ENCODE measurements around the gene HOXB3.

Gene HOXB3

DNA sequence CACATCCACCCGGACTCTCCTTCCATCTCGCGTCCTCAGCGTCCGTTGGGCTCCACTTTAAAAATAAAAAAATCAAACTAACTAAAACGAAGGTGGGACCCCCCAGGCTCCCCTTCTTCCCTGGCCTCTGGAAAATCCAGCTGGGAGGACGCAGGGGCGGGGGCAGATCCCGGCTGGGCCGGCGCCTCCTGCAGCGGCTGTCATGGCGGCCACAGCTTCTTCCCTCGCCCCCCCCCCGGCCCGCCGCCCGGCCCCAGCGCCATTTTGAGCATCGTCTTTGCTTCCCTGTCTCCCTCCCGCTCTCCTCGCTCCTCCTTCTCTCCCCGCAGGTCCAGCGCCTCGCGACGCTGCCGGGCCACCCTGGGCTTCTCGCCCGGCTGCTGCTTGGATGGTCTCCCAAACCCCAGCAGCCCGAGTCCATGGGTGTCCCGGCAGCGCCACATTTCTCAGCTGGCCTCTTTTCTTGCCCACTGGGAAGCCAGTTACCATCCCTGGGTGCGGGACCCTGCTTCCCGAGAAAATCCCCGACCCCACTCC is 48.4 kb downstream of the HOXB3 start:
- Histone ChIP-seq H3K18ac (ENCODE audit: low read length) (no peak overlapping the region), H3K4me1 (ENCODE audit: control insufficient read depth, low read depth, low read length) (peaks cover 1% of the 10 kb centered on the region), H4K8ac (ENCODE audit: low read depth, low read length) (no peak overlapping the region), H3K23ac (ENCODE audit: low read length) (no peak overlapping the region), H2BK15ac (replicated peaks; ENCODE audit: low read depth) (no peak overlapping the region), H3K36me3 (ENCODE audit: control insufficient read depth, insufficient read depth, low read length) (no peaks in the 10 kb centered on the region), H3K27me3 (ENCODE audit: insufficient read depth, low read length, poor library complexity) (peaks cover 53% of the 10 kb centered on the region), H4K5ac (ENCODE audit: low read length) (no peak overlapping the region), H3K56ac (ENCODE audit: low read length) (peak overlapping the region; percentile 74), H2BK120ac (ENCODE audit: low read depth, low read length) (no peak overlapping the region), H3K79me2 (ENCODE audit: control insufficient read depth, insufficient read depth, low read length) (no peaks in the 10 kb centered on the region), H3K4me3 (ENCODE audit: low read length) (peak overlapping the region; percentile 8), H3K79me1 (ENCODE audit: low read length) (no peaks in the 10 kb centered on the region), H3K27ac (ENCODE audit: low read depth, low read length) (no peak overlapping the region), H2AK5ac (ENCODE audit: low read length) (no peak overlapping the region), H3K4ac (ENCODE audit: low read depth, low read length) (no peak overlapping the region), H3K9ac (ENCODE audit: low read length) (peak overlapping the region; percentile 40), H3K4me2 (ENCODE audit: low read length) (peak overlapping the region; percentile 59), H2BK5ac (ENCODE audit: low read length) (no peak overlapping the region)
- no CpG with 5 or more reads among the region's 36 CpGs for WGBS (ENCODE audit: extremely low coverage, insufficient coverage, low lambda C conversion rate)
- no peak for DNase-seq

DNA sequence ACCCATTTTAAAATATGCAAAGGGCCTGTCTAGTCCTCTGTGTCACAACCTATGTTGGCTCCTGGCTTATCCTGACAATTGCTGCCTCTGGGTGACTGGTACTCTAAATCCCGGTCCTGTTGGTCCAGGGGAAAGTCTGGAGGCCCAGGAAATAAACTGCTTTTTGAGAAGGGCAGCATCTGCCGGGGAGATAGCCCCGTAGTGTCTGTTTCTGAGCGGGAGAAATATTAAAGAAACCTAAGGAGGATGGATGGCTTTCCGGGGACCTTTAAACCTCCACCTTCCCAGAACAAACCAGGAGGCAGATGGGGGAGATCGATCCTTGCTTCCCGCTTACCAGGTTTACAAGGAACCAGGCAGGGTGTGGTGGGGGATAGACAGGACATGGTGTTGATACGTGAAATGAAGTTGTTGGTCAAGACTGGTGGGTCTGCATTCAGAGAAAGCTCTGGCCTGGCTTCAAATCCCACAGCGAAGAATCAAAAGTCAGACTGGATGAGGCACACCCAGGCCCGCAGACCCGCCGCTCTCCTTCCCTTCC is 48.9 kb downstream of the HOXB3 start:
- Histone ChIP-seq H3K56ac (ENCODE audit: low read length) (peak overlapping the region; percentile 34), H3K18ac (ENCODE audit: low read length) (no peak overlapping the region), H3K4ac (ENCODE audit: low read depth, low read length) (no peak overlapping the region), H3K4me1 (ENCODE audit: control insufficient read depth, low read depth, low read length) (no peaks in the 10 kb centered on the region), H3K4me3 (ENCODE audit: low read length) (no peak overlapping the region), H3K79me1 (ENCODE audit: low read length) (no peaks in the 10 kb centered on the region), H3K27ac (ENCODE audit: low read depth, low read length) (no peak overlapping the region), H3K36me3 (ENCODE audit: control insufficient read depth, insufficient read depth, low read length) (no peaks in the 10 kb centered on the region), H2BK120ac (ENCODE audit: low read depth, low read length) (no peak overlapping the region), H2AK5ac (ENCODE audit: low read length) (no peak overlapping the region), H3K23ac (ENCODE audit: low read length) (no peak overlapping the region), H4K8ac (ENCODE audit: low read depth, low read length) (no peak overlapping the region), H3K4me2 (ENCODE audit: low read length) (peak overlapping the region; percentile 46), H3K79me2 (ENCODE audit: control insufficient read depth, insufficient read depth, low read length) (no peaks in the 10 kb centered on the region), H4K5ac (ENCODE audit: low read length) (no peak overlapping the region), H2BK15ac (replicated peaks; ENCODE audit: low read depth) (no peak overlapping the region), H3K27me3 (ENCODE audit: insufficient read depth, low read length, poor library complexity) (peaks cover 51% of the 10 kb centered on the region), H3K9ac (ENCODE audit: low read length) (peak overlapping the region; percentile 32), H2BK5ac (ENCODE audit: low read length) (no peak overlapping the region)
- WGBS (ENCODE audit: extremely low coverage, insufficient coverage, low lambda C conversion rate): no CpG with 5 or more reads among the region's 12 CpGs
- DNase-seq: no peak

DNA sequence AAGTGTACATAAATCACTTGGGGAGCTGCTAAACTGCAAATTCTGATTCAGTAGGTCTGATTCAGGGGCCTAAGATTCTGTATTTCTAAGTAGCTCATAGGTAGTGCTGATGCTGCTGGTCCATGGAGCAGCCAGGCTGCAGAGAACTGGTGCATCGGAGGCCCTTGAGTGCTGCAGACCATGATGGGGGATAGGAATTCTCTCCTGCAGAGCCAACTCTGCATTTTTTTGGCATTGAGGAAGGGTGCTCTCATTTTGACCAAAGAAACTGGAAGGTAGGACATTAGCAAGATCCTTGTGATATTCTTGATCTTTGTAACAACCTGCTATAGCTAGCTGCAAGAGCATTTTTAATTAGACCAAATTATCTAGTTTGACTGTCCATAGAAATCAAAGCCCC is 49.8 kb downstream of the HOXB3 start:
- no peak overlapping the region for H3K4ac ChIP-seq (ENCODE audit: low read depth, low read length)
- peaks cover 43% of the 10 kb centered on the region for H3K27me3 ChIP-seq (ENCODE audit: insufficient read depth, low read length, poor library complexity)
- no peaks in the 10 kb centered on the region for H3K4me1 ChIP-seq (ENCODE audit: control insufficient read depth, low read depth, low read length)
- H3K79me1 ChIP-seq (ENCODE audit: low read length): no peaks in the 10 kb centered on the region
- no peak overlapping the region for H2BK120ac ChIP-seq (ENCODE audit: low read depth, low read length)
- H3K27ac ChIP-seq (ENCODE audit: low read depth, low read length): no peak overlapping the region
- no peak overlapping the region for H3K18ac ChIP-seq (ENCODE audit: low read length)
- no peak overlapping the region for H2BK5ac ChIP-seq (ENCODE audit: low read length)
- no peak overlapping the region for H2BK15ac ChIP-seq (replicated peaks; ENCODE audit: low read depth)
- H2AK5ac ChIP-seq (ENCODE audit: low read length): no peak overlapping the region
- no peak overlapping the region for H3K4me3 ChIP-seq (ENCODE audit: low read length)
- DNase-seq: no peak
- H3K56ac ChIP-seq (ENCODE audit: low read length): no peak overlapping the region
- H4K8ac ChIP-seq (ENCODE audit: low read depth, low read length): no peak overlapping the region
- no peaks in the 10 kb centered on the region for H3K36me3 ChIP-seq (ENCODE audit: control insufficient read depth, insufficient read depth, low read length)
- H3K4me2 ChIP-seq (ENCODE audit: low read length): no peak overlapping the region
- WGBS (ENCODE audit: extremely low coverage, insufficient coverage, low lambda C conversion rate): no CpG with 5 or more reads among the region's 1 CpG
- no peak overlapping the region for H3K23ac ChIP-seq (ENCODE audit: low read length)
- H3K79me2 ChIP-seq (ENCODE audit: control insufficient read depth, insufficient read depth, low read length): no peaks in the 10 kb centered on the region
- H3K9ac ChIP-seq (ENCODE audit: low read length): no peak overlapping the region
- no peak overlapping the region for H4K5ac ChIP-seq (ENCODE audit: low read length)

DNA sequence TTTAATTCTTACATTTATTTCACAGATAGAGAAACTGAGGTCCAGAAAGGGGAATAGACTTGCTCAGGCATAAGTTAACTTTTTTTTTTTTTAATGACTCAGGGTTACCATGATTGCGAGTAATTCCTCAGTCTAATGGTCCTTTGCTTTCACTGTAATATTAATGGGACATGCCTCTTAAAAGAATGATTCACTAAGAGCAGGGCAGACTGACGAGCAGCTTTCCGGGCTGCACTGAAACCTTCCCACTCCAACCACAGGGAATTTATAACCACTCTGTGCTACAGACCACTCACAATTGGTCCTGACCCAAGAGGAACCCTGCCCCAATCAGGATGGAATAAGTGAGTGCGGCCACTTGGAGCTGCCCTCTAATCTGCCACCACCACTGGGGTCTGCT is 50.9 kb downstream of the HOXB3 start:
- Histone ChIP-seq H4K5ac (ENCODE audit: low read length) (no peak overlapping the region), H3K23ac (ENCODE audit: low read length) (no peak overlapping the region), H3K36me3 (ENCODE audit: control insufficient read depth, insufficient read depth, low read length) (no peaks in the 10 kb centered on the region), H3K4me1 (ENCODE audit: control insufficient read depth, low read depth, low read length) (no peaks in the 10 kb centered on the region), H3K4me3 (ENCODE audit: low read length) (no peak overlapping the region), H3K27me3 (ENCODE audit: insufficient read depth, low read length, poor library complexity) (peaks cover 39% of the 10 kb centered on the region), H3K18ac (ENCODE audit: low read length) (no peak overlapping the region), H2BK5ac (ENCODE audit: low read length) (no peak overlapping the region), H3K4ac (ENCODE audit: low read depth, low read length) (no peak overlapping the region), H4K8ac (ENCODE audit: low read depth, low read length) (no peak overlapping the region), H2BK15ac (replicated peaks; ENCODE audit: low read depth) (no peak overlapping the region), H2BK120ac (ENCODE audit: low read depth, low read length) (no peak overlapping the region), H3K4me2 (ENCODE audit: low read length) (no peak overlapping the region), H3K27ac (ENCODE audit: low read depth, low read length) (no peak overlapping the region), H3K79me1 (ENCODE audit: low read length) (no peaks in the 10 kb centered on the region), H3K79me2 (ENCODE audit: control insufficient read depth, insufficient read depth, low read length) (no peaks in the 10 kb centered on the region), H2AK5ac (ENCODE audit: low read length) (no peak overlapping the region), H3K56ac (ENCODE audit: low read length) (no peak overlapping the region), H3K9ac (ENCODE audit: low read length) (no peak overlapping the region)
- no CpG with 5 or more reads among the region's 4 CpGs for WGBS (ENCODE audit: extremely low coverage, insufficient coverage, low lambda C conversion rate)
- no peak for DNase-seq

DNA sequence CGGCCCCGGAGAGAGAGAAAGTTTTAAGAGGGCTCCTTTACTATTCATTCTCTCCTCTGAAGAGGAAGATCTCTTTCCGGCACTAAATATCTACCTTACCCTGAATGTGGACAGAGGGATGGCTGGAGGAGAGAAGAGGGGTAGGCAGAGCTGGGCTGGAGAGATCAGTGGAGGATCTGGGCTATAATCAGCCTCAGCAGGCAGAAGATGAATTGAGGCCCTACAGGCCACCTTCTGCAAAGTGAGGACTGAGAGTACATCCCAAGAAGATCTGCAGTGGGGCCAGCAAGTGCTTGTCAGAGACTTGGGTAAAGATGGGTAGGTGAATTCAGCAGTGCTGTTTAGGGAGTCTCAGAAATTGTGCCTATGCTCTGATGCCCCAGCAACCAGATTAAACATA is 52.7 kb downstream of the HOXB3 start:
- Histone ChIP-seq H3K9ac (ENCODE audit: low read length) (no peak overlapping the region), H3K4ac (ENCODE audit: low read depth, low read length) (no peak overlapping the region), H2BK15ac (replicated peaks; ENCODE audit: low read depth) (no peak overlapping the region), H3K23ac (ENCODE audit: low read length) (no peak overlapping the region), H2BK5ac (ENCODE audit: low read length) (no peak overlapping the region), H3K36me3 (ENCODE audit: control insufficient read depth, insufficient read depth, low read length) (no peaks in the 10 kb centered on the region), H3K56ac (ENCODE audit: low read length) (no peak overlapping the region), H2AK5ac (ENCODE audit: low read length) (no peak overlapping the region), H2BK120ac (ENCODE audit: low read depth, low read length) (no peak overlapping the region), H3K79me2 (ENCODE audit: control insufficient read depth, insufficient read depth, low read length) (no peaks in the 10 kb centered on the region), H3K18ac (ENCODE audit: low read length) (no peak overlapping the region), H3K27ac (ENCODE audit: low read depth, low read length) (no peak overlapping the region), H4K8ac (ENCODE audit: low read depth, low read length) (no peak overlapping the region), H3K27me3 (ENCODE audit: insufficient read depth, low read length, poor library complexity) (peaks cover 27% of the 10 kb centered on the region), H3K4me1 (ENCODE audit: control insufficient read depth, low read depth, low read length) (no peaks in the 10 kb centered on the region), H3K4me3 (ENCODE audit: low read length) (no peak overlapping the region), H3K4me2 (ENCODE audit: low read length) (no peak overlapping the region), H3K79me1 (ENCODE audit: low read length) (no peaks in the 10 kb centered on the region), H4K5ac (ENCODE audit: low read length) (no peak overlapping the region)
- no peak for DNase-seq
- no CpG with 5 or more reads among the region's 3 CpGs for WGBS (ENCODE audit: extremely low coverage, insufficient coverage, low lambda C conversion rate)
